ENCODE measurements around the gene PPARA.

DNA sequence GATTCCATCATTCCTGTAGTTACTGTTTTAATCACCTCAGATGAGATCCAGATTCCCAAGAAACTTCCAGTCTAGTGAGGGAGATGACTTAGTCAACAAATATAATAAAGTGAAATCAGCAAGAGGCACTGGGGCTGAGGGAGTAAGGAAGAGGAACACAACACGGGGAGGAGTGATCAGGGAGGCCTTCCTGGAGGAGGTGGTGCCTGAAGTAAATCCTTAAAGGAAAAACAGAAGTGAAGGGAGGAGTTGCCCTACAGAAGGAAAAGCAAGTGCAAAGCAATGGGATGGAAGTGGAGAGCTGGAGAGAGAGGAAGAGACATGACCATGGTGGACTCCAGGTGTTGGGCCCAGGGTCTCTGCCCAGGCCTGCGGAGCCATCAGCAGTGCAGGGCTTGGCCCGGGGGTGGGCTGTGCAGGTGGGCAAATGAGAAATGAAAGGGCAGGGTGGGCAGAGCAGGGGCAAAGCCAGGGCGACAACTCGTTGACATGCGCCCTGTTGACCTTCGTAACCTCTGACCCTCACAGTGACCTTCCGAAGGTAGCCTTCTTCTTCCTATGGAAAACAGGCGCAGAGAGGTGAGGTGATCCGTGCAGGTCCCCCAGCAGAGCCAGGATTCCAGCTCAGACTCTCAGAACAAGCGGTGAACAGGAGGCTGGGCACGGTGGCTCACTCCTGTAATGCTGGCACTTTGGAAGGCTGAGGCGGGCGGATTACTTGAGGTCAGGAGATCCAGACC, 12.1 kb upstream of the PPARA start:
- TF ChIP-seq, protein P1, sequence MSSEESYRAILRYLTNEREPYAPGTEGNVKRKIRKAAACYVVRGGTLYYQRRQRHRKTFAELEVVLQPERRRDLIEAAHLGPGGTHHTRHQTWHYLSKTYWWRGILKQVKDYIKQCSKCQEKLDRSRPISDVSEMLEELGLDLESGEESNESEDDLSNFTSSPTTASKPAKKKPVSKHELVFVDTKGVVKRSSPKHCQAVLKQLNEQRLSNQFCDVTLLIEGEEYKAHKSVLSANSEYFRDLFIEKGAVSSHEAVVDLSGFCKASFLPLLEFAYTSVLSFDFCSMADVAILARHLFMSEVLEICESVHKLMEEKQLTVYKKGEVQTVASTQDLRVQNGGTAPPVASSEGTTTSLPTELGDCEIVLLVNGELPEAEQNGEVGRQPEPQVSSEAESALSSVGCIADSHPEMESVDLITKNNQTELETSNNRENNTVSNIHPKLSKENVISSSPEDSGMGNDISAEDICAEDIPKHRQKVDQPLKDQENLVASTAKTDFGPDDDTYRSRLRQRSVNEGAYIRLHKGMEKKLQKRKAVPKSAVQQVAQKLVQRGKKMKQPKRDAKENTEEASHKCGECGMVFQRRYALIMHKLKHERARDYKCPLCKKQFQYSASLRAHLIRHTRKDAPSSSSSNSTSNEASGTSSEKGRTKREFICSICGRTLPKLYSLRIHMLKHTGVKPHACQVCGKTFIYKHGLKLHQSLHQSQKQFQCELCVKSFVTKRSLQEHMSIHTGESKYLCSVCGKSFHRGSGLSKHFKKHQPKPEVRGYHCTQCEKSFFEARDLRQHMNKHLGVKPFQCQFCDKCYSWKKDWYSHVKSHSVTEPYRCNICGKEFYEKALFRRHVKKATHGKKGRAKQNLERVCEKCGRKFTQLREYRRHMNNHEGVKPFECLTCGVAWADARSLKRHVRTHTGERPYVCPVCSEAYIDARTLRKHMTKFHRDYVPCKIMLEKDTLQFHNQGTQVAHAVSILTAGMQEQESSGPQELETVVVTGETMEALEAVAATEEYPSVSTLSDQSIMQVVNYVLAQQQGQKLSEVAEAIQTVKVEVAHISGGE (CRISPR knock-in tag; IDR thresholded peaks at IDR 0.05), result no peak
- TF ChIP-seq ZNF224 (CRISPR knock-in tag; IDR thresholded peaks at IDR 0.05), result no peak
- TF ChIP-seq ZC3H8 (IDR thresholded peaks at IDR 0.05), result no peak
- no peak for TF ChIP-seq YY1 (IDR thresholded peaks at IDR 0.05; ENCODE audit: borderline replicate concordance in 1 of 3, control insufficient read depth in 1 of 3, extremely low read depth in 1 of 3, insufficient read depth in 3 of 3, insufficient read length in 1 of 3, insufficient replicate concordance in 2 of 3, low read depth in 1 of 3, low read length in 2 of 3)
- TF ChIP-seq, protein P2, sequence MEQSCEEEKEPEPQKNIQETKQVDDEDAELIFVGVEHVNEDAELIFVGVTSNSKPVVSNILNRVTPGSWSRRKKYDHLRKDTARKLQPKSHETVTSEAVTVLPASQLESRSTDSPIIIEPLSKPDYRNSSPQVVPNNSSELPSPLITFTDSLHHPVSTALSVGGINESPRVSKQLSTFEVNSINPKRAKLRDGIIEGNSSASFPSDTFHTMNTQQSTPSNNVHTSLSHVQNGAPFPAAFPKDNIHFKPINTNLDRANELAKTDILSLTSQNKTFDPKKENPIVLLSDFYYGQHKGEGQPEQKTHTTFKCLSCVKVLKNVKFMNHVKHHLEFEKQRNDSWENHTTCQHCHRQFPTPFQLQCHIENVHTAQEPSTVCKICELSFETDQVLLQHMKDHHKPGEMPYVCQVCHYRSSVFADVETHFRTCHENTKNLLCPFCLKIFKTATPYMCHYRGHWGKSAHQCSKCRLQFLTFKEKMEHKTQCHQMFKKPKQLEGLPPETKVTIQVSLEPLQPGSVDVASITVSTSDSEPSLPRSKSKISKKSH (CRISPR knock-in tag; IDR thresholded peaks at IDR 0.05), result no peak
- TF ChIP-seq, protein P3, sequence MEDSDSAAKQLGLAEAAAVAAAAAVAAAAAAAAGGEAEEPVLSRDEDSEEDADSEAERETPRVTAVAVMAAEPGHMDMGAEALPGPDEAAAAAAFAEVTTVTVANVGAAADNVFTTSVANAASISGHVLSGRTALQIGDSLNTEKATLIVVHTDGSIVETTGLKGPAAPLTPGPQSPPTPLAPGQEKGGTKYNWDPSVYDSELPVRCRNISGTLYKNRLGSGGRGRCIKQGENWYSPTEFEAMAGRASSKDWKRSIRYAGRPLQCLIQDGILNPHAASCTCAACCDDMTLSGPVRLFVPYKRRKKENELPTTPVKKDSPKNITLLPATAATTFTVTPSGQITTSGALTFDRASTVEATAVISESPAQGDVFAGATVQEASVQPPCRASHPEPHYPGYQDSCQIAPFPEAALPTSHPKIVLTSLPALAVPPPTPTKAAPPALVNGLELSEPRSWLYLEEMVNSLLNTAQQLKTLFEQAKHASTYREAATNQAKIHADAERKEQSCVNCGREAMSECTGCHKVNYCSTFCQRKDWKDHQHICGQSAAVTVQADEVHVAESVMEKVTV (CRISPR knock-in tag; IDR thresholded peaks at IDR 0.05), result no peak
- TF ChIP-seq, protein P4, sequence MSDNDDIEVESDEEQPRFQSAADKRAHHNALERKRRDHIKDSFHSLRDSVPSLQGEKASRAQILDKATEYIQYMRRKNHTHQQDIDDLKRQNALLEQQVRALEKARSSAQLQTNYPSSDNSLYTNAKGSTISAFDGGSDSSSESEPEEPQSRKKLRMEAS (CRISPR knock-in tag; IDR thresholded peaks at IDR 0.05), result no peak
- TF ChIP-seq ZNF121 (CRISPR knock-in tag; conservative IDR thresholded peaks at IDR 0.05), result no peak
- TF ChIP-seq, protein P5, sequence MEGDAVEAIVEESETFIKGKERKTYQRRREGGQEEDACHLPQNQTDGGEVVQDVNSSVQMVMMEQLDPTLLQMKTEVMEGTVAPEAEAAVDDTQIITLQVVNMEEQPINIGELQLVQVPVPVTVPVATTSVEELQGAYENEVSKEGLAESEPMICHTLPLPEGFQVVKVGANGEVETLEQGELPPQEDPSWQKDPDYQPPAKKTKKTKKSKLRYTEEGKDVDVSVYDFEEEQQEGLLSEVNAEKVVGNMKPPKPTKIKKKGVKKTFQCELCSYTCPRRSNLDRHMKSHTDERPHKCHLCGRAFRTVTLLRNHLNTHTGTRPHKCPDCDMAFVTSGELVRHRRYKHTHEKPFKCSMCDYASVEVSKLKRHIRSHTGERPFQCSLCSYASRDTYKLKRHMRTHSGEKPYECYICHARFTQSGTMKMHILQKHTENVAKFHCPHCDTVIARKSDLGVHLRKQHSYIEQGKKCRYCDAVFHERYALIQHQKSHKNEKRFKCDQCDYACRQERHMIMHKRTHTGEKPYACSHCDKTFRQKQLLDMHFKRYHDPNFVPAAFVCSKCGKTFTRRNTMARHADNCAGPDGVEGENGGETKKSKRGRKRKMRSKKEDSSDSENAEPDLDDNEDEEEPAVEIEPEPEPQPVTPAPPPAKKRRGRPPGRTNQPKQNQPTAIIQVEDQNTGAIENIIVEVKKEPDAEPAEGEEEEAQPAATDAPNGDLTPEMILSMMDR (IDR thresholded peaks at IDR 0.05 in 2 of 3, conservative IDR thresholded peaks at IDR 0.05 in 1 of 3; ENCODE audit: insufficient read depth in 2 of 3, low read depth in 1 of 3, low read length in 3 of 3), result no peak
- TF ChIP-seq, protein P6, sequence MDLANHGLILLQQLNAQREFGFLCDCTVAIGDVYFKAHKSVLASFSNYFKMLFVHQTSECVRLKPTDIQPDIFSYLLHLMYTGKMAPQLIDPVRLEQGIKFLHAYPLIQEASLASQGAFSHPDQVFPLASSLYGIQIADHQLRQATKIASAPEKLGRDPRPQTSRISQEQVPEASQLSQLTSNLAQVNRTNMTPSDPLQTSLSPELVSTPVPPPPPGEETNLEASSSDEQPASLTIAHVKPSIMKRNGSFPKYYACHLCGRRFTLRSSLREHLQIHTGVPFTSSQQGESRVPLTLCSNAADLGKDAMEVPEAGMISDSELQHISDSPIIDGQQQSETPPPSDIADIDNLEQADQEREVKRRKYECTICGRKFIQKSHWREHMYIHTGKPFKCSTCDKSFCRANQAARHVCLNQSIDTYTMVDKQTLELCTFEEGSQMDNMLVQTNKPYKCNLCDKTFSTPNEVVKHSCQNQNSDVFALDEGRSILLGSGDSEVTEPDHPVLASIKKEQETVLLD (IDR thresholded peaks at IDR 0.05), result no peak
- TF ChIP-seq, protein P7, sequence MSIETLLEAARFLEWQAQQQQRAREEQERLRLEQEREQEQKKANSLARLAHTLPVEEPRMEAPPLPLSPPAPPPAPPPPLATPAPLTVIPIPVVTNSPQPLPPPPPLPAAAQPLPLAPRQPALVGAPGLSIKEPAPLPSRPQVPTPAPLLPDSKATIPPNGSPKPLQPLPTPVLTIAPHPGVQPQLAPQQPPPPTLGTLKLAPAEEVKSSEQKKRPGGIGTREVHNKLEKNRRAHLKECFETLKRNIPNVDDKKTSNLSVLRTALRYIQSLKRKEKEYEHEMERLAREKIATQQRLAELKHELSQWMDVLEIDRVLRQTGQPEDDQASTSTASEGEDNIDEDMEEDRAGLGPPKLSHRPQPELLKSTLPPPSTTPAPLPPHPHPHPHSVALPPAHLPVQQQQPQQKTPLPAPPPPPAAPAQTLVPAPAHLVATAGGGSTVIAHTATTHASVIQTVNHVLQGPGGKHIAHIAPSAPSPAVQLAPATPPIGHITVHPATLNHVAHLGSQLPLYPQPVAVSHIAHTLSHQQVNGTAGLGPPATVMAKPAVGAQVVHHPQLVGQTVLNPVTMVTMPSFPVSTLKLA (conservative IDR thresholded peaks at IDR 0.05), result no peak

All from K562 (cell line).